Ovary (tissue), 1 donor: Measurements from ENCODE around the gene ADK.

Source experiments
- EP300 ChIP-seq: sonication (generic); formaldehyde crosslinking; IDR thresholded peaks from one replicate; pipeline ENCODE4 v1.6.1; 2017; ENCODE audit warnings: antibody characterized with exemption
- POLR2A ChIP-seq: fragments of 450-650 bp; IDR thresholded peaks from one replicate; pipeline ENCODE4 v1.6.1; 2017; ENCODE audit warnings: antibody characterized with exemption, mild to moderate bottlenecking, moderate library complexity

GRCh38 chr10:74650613-74651012 is 499.6 kb downstream of the ADK start:
- TF ChIP-seq EP300: no peak
- no peak for TF ChIP-seq POLR2A
